ENCODE results near the gene PPARG. TPM values are rescaled to one million over a fixed set of nuclear protein-coding genes. Genes with fewer than 3 reads are reported as not detected.

Gene PPARG
- total and polyA plus RNA-seq, 2 experiments from 2014 or later, result 0.15 to 0.42 TPM

- ATAC-seq (no peak), DNase-seq (ENCODE audit: low spot score) (no peak)
- Histone ChIP-seq H3K36me3 (ENCODE audit: insufficient read depth) (no peaks in the 10 kb centered on the region), H3K27ac (ENCODE audit: low read depth) (no peak overlapping the region), H4K20me1 (replicated peaks; ENCODE audit: insufficient read depth) (no peaks in the 10 kb centered on the region), H3F3A (replicated peaks; ENCODE audit: low read depth) (no peaks in the 10 kb centered on the region), H3K79me2 (replicated peaks; ENCODE audit: insufficient read depth) (no peaks in the 10 kb centered on the region), H2AFZ (no peak overlapping the region), H3K4me3 (no peak overlapping the region), H3K4me1 (ENCODE audit: insufficient read depth) (no peaks in the 10 kb centered on the region), H3K4me2 (no peak overlapping the region), H3K27me3 (ENCODE audit: insufficient read depth) (no peaks in the 10 kb centered on the region), H3K9me2 (ENCODE audit: insufficient read depth) (no peaks in the 10 kb centered on the region)
- H3K4me3 Mint-ChIP-seq, result no peak overlapping the region
- no peaks in the 10 kb centered on the region for H3K36me3 Mint-ChIP-seq (ENCODE audit: low read depth)
- no peaks in the 10 kb centered on the region for H3K4me1 Mint-ChIP-seq
- no peaks in the 10 kb centered on the region for H3K9me3 Mint-ChIP-seq
- TF ChIP-seq ETS1 (IDR thresholded peaks at IDR 0.05) (no peak), STAT1 (IDR thresholded peaks at IDR 0.05; ENCODE audit: unreplicated experiment) (no peak), JUNB (IDR thresholded peaks at IDR 0.05; ENCODE audit: unreplicated experiment) (no peak), POLR2AphosphoS5 (IDR thresholded peaks at IDR 0.05; ENCODE audit: low read depth) (no peak), CTCF (conservative IDR thresholded peaks at IDR 0.05; ENCODE audit: low read depth in 2 of 2) (no peak)
- no peak overlapping the region for H3K27ac Mint-ChIP-seq
- no peaks in the 10 kb centered on the region for H3K27me3 Mint-ChIP-seq (ENCODE audit: insufficient read depth, low read depth, poor library complexity)
Observed at GRCh38 chr3:12303993-12304392, 15.1 kb downstream of the PPARG start.

GRCh38 chr3:12307136-12307535 lies 18.3 kb downstream of the PPARG start:
- DNase-seq (ENCODE audit: low spot score), result no peak
- Histone ChIP-seq H2AFZ (no peak overlapping the region), H3K27me3 (ENCODE audit: insufficient read depth) (no peaks in the 10 kb centered on the region), H3K4me1 (ENCODE audit: insufficient read depth) (no peaks in the 10 kb centered on the region), H3F3A (replicated peaks; ENCODE audit: low read depth) (no peaks in the 10 kb centered on the region), H3K27ac (ENCODE audit: low read depth) (no peak overlapping the region), H3K4me3 (no peak overlapping the region), H3K9me2 (ENCODE audit: insufficient read depth) (no peaks in the 10 kb centered on the region), H3K4me2 (no peak overlapping the region), H3K36me3 (ENCODE audit: insufficient read depth) (no peaks in the 10 kb centered on the region), H4K20me1 (replicated peaks; ENCODE audit: insufficient read depth) (no peaks in the 10 kb centered on the region), H3K79me2 (replicated peaks; ENCODE audit: insufficient read depth) (no peaks in the 10 kb centered on the region)
- Mint-ChIP-seq H3K27ac (no peak overlapping the region), H3K27me3 (ENCODE audit: insufficient read depth, low read depth, poor library complexity) (no peaks in the 10 kb centered on the region), H3K4me1 (no peaks in the 10 kb centered on the region), H3K4me3 (no peak overlapping the region), H3K36me3 (ENCODE audit: low read depth) (no peaks in the 10 kb centered on the region), H3K9me3 (no peaks in the 10 kb centered on the region)
- ATAC-seq, result no peak
- no peak for TF ChIP-seq CREB1 (CRISPR knock-in tag; IDR thresholded peaks at IDR 0.05; ENCODE audit: low read depth)
- TF ChIP-seq ETS1 (IDR thresholded peaks at IDR 0.05), result no peak
- no peak for TF ChIP-seq REST (IDR thresholded peaks at IDR 0.05; ENCODE audit: unreplicated experiment)
- TF ChIP-seq EZH2phosphoT487 (IDR thresholded peaks at IDR 0.05; ENCODE audit: unreplicated experiment), result no peak
- no peak for TF ChIP-seq JUNB (IDR thresholded peaks at IDR 0.05; ENCODE audit: unreplicated experiment)
- no peak for TF ChIP-seq ZNF114 (CRISPR knock-in tag; IDR thresholded peaks at IDR 0.05)
- TF ChIP-seq STAT1 (IDR thresholded peaks at IDR 0.05; ENCODE audit: unreplicated experiment), result no peak
- no peak for TF ChIP-seq NANOG (IDR thresholded peaks at IDR 0.05; ENCODE audit: borderline replicate concordance)
